ENCODE data around the gene MCC. TPM values are rescaled to one million over a fixed set of nuclear protein-coding genes. Genes with fewer than 3 reads are reported as not detected.

The MCC gene
- total and polyA plus RNA-seq, 5 experiments from 2014 or later = 1.2 to 4.6 (median 2.0) TPM

DNA sequence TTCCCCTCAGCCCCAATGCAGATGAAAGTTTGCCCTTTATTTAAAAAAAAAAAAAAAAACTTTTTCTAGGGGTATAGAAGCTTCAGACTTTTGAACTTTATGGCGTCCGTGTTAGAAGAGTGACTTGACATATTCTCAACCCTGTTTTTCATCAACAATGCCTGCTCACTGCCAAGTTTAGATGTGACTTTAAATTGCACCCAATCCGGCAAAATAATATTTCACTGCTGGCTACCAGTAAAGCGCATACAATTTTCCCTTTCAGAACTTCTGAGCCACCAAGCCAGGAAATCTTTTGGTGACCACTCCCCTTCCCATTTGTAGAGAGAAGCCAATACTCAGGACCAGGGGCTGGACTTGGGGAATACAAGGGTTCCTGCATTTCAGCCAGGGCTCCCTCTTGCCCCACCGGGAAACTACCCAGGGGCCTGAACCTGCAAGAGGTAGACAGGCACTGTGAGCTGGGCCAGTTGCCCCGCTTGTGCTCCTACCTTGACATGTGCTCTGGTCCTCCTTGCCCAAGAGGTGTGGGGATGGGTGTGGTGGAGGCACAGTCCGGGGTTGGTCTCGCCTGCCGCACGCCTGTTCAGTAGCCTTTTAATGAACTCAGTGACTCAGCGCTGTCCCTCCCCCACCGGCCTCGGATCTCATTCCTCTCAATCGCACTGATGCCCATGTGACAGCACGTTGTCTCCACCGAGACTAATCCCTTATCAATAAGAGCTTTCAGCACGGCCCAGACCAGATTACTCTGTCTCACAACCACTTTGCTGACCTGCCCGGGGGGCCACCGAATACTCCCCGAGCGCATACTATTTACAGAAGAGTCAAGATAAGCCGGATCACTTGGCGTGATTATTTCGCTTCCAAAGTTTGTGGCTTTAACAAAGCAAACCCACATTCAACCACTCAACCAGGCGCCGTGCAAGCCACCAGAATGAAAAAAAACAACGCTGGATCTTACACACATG is 285.2 kb downstream of the MCC start:
- peaks cover 0 to 27% (median 0%) of the 10 kb centered on the region in 4 donors for H3K4me1 Mint-ChIP-seq
- H3K9me3 Mint-ChIP-seq = no peaks in the 10 kb centered on the region
- H3K36me3 Mint-ChIP-seq = no peaks in the 10 kb centered on the region
- no peaks in the 10 kb centered on the region for H3K27me3 Mint-ChIP-seq
- no peak for ATAC-seq
- DNase-seq = no peak
- H3K4me3 Mint-ChIP-seq = no peak overlapping the region
- POLR2A ChIA-PET = no interaction called here
- H3K27ac Mint-ChIP-seq = peak overlapping the region in 1 of 10 donors; percentile 58

DNA sequence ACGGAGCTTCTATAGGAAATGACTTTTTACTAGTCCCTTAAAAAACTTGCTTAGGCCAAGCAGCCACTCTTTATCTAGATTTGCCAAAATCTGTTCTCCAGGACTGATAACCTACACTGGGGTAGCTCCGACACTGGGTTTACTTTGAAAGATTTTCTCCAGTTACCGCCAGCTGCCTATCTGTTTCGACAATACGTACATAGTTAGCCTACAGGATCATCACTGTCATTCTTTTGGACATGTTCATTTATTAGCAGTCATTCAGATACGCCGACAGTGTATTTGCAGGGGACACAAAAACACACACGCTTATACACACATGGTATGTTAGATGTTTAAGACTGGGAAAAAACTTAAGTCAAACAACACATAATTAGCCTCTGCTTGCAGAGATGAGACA is 286.0 kb downstream of the MCC start:
- H3K36me3 Mint-ChIP-seq = no peaks in the 10 kb centered on the region
- peaks cover 0 to 31% (median 3%) of the 10 kb centered on the region in 4 donors for H3K4me1 Mint-ChIP-seq
- no peak for DNase-seq
- H3K27me3 Mint-ChIP-seq = no peaks in the 10 kb centered on the region
- POLR2A ChIA-PET = no interaction called here
- no peaks in the 10 kb centered on the region for H3K9me3 Mint-ChIP-seq
- no peak for ATAC-seq
- no peak overlapping the region for H3K27ac Mint-ChIP-seq
- no peak overlapping the region for H3K4me3 Mint-ChIP-seq

DNA sequence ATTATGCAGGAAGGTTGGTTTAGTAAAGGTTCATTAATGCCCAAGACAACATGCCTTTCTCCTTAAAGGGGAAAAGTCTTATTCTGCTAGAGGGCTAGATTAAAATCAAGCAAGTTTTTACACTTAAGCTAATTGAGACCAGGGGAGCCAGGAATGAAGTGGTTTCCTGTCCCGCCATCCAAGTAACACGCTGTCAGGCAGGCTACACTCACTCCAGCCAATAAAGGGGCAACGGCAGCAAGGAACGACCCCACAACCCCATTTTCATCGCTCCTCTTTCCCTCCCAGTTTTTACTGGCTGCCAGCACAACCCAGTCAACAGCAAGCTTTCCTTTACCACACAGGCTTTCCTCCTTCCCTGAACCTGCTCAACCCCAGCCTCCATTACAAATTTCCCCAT is 286.5 kb downstream of the MCC start:
- H3K9me3 Mint-ChIP-seq = no peaks in the 10 kb centered on the region
- POLR2A ChIA-PET = interaction anchor here (0.6 to 0.7 kb wide), 2 partner anchors 18 to 91 kb away, joined by 3 to 4 read pairs; no protein-coding TSS in a partner anchor
- DNase-seq (no peak), ATAC-seq (no peak)
- peaks cover 0 to 30% (median 3%) of the 10 kb centered on the region in 4 donors for H3K4me1 Mint-ChIP-seq
- no peak overlapping the region for H3K4me3 Mint-ChIP-seq
- no peaks in the 10 kb centered on the region for H3K27me3 Mint-ChIP-seq
- H3K36me3 Mint-ChIP-seq = no peaks in the 10 kb centered on the region
- H3K27ac Mint-ChIP-seq = no peak overlapping the region

DNA sequence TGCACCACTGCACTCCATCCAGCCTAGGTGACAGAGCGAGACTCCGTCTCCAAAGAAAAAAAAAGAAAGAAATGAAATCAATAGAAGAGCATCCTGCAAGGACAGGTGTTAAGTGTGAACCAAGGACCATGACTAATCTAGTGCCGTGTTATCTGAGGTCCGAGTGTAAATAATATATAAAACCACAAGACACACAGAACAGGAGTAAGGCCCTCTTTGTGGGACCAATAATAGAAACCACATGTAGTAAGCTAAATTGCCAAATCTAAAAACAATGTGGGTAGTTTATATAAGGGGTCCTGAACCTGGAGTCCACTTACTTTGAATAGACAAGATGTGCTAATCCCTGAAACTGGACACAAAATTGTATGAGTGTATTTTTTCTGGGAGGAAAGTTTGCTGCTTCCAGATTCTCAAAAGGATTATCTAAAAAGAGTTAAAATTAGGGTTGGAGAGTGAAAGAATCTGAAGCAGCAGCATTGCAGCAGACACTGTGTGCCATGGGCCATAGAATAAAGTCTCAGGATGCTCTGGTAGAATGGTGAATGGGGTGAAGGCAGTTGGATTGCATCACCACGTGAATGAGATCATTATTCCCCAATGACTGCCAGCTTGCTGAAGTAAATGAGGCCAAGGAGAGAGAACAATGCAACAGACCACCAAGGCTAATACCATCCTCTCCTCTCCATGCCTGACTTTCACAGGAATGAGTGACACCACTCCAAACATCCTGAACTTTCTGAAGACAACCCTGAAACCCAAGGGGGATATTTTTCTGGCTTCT is 288.9 kb downstream of the MCC start:
- POLR2A ChIA-PET = no interaction called here
- Mint-ChIP-seq H3K36me3 (peaks cover 0 to 7% (median 0%) of the 10 kb centered on the region in 3 donors), H3K4me1 (peaks cover 0 to 32% (median 3%) of the 10 kb centered on the region in 4 donors), H3K9me3 (no peaks in the 10 kb centered on the region), H3K27ac (peak overlapping the region in 2 of 10 donors; percentile 47 to 57), H3K27me3 (no peaks in the 10 kb centered on the region), H3K4me3 (peak overlapping the region in 1 of 10 donors; percentile 0)
- no peak for DNase-seq
- no peak for ATAC-seq

DNA sequence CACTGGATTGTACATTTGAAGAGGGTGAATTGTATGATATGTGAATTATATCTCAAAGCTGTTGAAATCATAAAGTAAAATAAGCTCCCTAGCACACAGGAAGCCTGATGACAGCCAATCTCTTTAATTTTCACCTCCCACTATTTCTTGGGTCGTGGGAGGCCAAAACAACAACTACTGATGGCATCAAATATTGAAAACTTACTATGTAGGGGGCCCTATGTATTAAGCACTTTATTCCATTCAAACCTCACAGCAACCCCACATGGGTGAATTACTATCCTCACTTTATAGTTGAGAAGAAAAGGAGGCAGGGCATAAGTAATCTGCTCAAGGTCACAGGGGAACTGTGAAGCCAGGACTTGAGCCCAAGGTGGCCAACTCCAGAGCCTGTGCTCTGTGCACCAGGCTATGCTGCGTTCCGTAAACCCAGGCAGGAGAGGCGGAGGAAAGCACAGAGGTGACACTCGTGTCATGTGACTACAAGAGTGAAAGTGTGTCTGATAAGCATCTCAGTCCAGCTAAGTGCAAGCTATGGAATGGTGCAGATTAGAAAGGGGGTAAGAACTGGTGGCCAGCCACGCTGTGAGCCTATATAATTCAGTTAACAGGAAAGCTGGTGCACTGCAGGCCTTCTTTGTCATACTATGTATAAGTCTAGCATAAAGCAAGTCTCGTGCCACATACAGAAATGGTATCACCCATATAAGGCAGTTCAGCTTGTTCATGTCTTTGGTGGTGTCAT is 290.6 kb downstream of the MCC start:
- peak in 1 of 2 donors; percentile 43 for ATAC-seq
- H3K4me1 Mint-ChIP-seq = peaks cover 0 to 27% (median 3%) of the 10 kb centered on the region in 4 donors

DNA sequence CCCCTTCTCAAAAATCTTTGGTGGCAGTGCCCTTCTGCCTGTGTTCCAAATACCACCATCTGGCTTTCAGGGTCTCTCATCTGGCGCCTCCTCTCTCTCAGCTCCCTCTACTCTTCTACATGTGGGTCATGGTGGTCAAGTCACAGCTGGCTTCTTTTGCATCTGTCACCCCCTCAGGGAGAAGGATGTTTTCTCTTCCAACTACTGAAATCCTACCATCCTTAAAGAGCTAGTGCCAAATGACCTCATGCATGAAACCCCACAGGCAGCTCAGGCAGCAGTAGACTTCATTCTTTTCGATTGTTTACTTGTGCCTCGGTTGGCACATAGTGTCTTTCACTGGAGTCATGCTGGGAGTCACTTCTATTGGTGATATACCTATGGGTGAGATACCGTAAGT is 292.5 kb downstream of the MCC start:
- Mint-ChIP-seq H3K36me3 (peaks cover 0 to 18% (median 14%) of the 10 kb centered on the region in 3 donors), H3K4me3 (no peak overlapping the region), H3K9me3 (peaks cover 0 to 10% (median 4%) of the 10 kb centered on the region in 9 donors), H3K4me1 (peaks cover 0 to 32% (median 3%) of the 10 kb centered on the region in 4 donors), H3K27ac (no peak overlapping the region), H3K27me3 (no peaks in the 10 kb centered on the region)
- DNase-seq (no peak), ATAC-seq (no peak)
- POLR2A ChIA-PET = no interaction called here

More for the DNA sequence above, 290.6 kb downstream of the MCC start:
- DNase-seq = no peak
- peaks cover 0 to 14% (median 14%) of the 10 kb centered on the region in 3 donors for H3K36me3 Mint-ChIP-seq
- peak overlapping the region in 1 of 10 donors; percentile 54 for H3K4me3 Mint-ChIP-seq
- POLR2A ChIA-PET = no interaction called here
- peak overlapping the region in 2 of 10 donors; percentile 35 to 49 for H3K27ac Mint-ChIP-seq
- no peaks in the 10 kb centered on the region for H3K27me3 Mint-ChIP-seq
- peaks cover 0 to 9% (median 4%) of the 10 kb centered on the region in 9 donors for H3K9me3 Mint-ChIP-seq

DNA sequence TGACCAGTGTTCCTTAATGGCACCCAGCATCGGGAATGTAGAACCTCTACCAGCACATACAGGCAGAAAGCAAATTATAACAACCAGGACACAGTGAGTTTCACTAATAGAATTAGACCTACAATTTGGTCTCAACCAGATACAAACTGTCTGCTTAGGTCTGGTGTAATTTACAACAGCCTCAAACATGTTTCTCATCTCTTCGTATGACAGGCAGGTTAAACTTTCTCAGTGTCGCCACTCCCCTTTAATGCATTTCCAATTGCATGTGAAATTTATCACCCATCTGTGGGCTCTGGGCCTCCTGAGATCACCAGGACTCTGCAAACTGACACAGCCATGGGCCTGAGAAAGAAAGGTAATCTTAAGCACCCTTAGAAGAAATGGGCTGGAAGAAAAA is 293.0 kb downstream of the MCC start:
- Mint-ChIP-seq H3K27me3 (no peaks in the 10 kb centered on the region), H3K4me3 (no peak overlapping the region), H3K4me1 (peaks cover 0 to 31% (median 3%) of the 10 kb centered on the region in 4 donors), H3K9me3 (peaks cover 0 to 10% (median 4%) of the 10 kb centered on the region in 9 donors), H3K36me3 (peaks cover 0 to 18% (median 14%) of the 10 kb centered on the region in 3 donors), H3K27ac (no peak overlapping the region)
- ATAC-seq (no peak), DNase-seq (no peak)
- POLR2A ChIA-PET = no interaction called here

DNA sequence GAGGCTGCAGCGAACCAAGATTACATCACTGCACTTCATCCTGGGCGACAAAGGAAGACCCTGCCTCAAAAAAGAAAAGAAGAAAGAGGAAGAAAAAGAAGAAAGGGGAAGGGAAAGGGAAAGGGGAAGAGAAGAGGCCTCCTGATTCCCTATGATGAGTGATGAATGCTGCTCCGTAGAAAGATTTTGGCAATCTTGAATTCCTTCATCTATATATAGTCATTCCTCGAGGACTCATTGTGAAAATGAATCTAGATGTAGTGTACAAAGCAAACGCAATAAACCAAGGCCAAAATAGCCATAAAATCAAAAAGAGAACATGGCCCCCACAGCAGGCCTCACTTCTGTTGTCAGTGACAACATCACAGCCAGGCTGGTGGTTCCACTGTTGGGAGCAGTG is 293.7 kb downstream of the MCC start:
- Mint-ChIP-seq H3K9me3 (peaks cover 0 to 10% (median 4%) of the 10 kb centered on the region in 9 donors), H3K27me3 (no peaks in the 10 kb centered on the region), H3K4me3 (no peak overlapping the region), H3K36me3 (peaks cover 0 to 18% (median 14%) of the 10 kb centered on the region in 3 donors), H3K27ac (no peak overlapping the region), H3K4me1 (peaks cover 0 to 30% (median 3%) of the 10 kb centered on the region in 4 donors)
- POLR2A ChIA-PET = no interaction called here
- no peak for ATAC-seq
- no peak for DNase-seq

DNA sequence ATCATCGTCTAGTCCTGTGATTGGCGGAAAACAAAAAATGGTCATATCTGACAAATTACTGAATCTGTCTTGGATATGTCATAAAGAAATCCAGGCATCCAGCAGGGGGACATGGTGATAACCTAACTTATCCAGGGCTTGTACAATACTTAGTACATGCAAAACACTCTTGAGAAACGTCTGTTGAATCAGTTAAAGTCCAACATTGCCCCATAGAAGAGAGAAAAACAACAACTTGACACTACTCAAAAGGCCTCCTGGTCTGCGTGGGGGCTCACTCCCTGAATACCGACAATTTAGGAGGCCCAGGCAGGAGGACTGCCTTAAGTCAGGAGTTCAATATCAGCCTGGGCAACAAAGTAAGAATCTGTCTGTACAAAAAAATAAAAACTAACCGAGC is 294.1 kb downstream of the MCC start:
- DNase-seq (no peak), ATAC-seq (no peak)
- Mint-ChIP-seq H3K9me3 (peaks cover 0 to 10% (median 4%) of the 10 kb centered on the region in 9 donors), H3K36me3 (peaks cover 0 to 18% (median 14%) of the 10 kb centered on the region in 3 donors), H3K4me3 (no peak overlapping the region), H3K4me1 (peaks cover 0 to 28% (median 3%) of the 10 kb centered on the region in 4 donors), H3K27me3 (no peaks in the 10 kb centered on the region), H3K27ac (no peak overlapping the region)
- POLR2A ChIA-PET = no interaction called here

DNA sequence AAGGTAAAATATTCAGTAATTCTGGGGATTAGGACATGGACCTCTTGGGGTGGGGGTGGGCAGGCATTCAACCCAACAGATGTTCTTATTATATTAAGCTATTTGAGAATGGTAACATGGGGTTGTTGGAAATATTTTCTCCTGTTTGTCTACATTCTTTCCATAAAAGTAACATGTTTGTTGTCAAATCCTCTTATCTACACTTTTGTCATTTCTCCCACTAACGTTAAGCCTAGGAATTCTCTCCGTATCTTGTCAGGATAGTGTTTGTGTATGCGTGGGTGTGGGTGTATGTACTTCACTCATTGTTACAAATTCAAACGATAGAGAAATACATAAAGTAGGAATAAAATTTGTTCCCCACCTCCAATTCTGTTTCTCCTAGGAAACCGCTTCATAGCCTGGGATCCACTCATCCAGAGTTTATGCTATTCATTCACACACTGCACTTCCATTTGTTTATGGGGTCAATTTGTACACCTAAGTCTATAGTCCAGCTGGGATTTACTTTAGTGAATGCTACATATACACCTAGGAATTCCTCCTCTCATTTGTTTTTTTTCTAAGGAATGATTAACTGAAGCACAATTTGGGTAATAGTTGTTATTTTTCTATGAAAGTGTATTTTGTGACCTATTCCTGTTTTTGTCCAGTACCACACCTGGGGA is 294.8 kb downstream of the MCC start:
- POLR2A ChIA-PET = no interaction called here
- peaks cover 0 to 10% (median 4%) of the 10 kb centered on the region in 9 donors for H3K9me3 Mint-ChIP-seq
- ATAC-seq = no peak
- H3K27ac Mint-ChIP-seq = no peak overlapping the region
- H3K27me3 Mint-ChIP-seq = no peaks in the 10 kb centered on the region
- peaks cover 0 to 18% (median 14%) of the 10 kb centered on the region in 3 donors for H3K36me3 Mint-ChIP-seq
- H3K4me3 Mint-ChIP-seq = no peak overlapping the region
- peaks cover 0 to 29% (median 5%) of the 10 kb centered on the region in 4 donors for H3K4me1 Mint-ChIP-seq
- no peak for DNase-seq

DNA sequence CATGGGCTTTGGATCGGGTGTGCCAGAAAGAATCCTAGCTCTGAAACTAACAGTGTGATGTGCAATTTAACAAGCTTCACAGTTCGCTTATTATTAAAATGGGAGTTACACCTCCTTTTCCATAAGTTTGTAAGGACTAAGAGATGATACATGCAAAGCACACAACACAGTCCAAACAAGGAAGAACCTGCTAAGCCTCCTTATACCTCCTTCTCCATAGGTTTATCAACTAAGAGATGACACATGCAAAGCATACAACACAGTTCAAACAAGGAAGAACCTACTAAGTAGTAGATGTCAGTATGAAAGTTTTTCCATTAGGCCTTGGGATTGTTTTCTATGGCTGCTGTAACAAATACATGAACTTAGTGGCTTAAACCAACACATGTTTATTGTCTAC is 295.7 kb downstream of the MCC start:
- POLR2A ChIA-PET = no interaction called here
- Mint-ChIP-seq H3K4me1 (peaks cover 0 to 27% (median 3%) of the 10 kb centered on the region in 4 donors), H3K27me3 (no peaks in the 10 kb centered on the region), H3K27ac (no peak overlapping the region), H3K36me3 (peaks cover 0 to 18% (median 14%) of the 10 kb centered on the region in 3 donors), H3K9me3 (peaks cover 0 to 10% (median 4%) of the 10 kb centered on the region in 9 donors), H3K4me3 (no peak overlapping the region)
- ATAC-seq (no peak), DNase-seq (no peak)

DNA sequence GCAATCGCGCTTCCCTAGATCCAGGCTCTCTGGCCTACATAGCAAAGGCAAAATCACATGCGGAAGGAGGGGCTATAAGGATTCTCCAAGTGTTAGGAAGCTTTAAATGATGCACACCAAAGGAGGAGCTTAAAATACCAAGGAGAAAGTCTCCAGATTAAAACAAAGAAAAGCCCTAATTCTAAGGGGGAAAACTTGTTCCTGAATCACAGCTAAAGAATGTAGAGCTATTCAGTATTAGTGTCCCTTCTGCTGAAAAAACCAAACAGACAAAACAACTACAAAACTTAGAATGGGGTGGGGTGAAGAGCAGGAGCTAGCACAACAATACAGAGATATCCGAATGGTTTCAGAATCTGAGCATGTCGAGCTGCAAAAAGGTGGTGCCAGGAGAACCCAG is 297.9 kb downstream of the MCC start:
- H3K27me3 Mint-ChIP-seq = no peaks in the 10 kb centered on the region
- H3K9me3 Mint-ChIP-seq = peaks cover 0 to 10% (median 4%) of the 10 kb centered on the region in 9 donors
- H3K4me1 Mint-ChIP-seq = peaks cover 0 to 23% (median 6%) of the 10 kb centered on the region in 4 donors
- DNase-seq = no peak
- peak overlapping the region in 2 of 10 donors; percentile 3 to 9 for H3K27ac Mint-ChIP-seq
- H3K4me3 Mint-ChIP-seq = no peak overlapping the region
- peaks cover 0 to 18% (median 14%) of the 10 kb centered on the region in 3 donors for H3K36me3 Mint-ChIP-seq
- no peak for ATAC-seq
- POLR2A ChIA-PET = interaction anchor here (1.1 kb wide), 1 partner anchor 9 kb away, joined by 3 read pairs; no protein-coding TSS in a partner anchor
